HepG2 (cell line): ENCODE measurements around the gene SATB1. TPM values are rescaled to one million over a fixed set of nuclear protein-coding genes. Genes with fewer than 3 reads are reported as not detected.

Source experiments
- ATAC-seq: fragments of 200-7000 bp; cut with Tn5 transposase; 3 replicates; pipeline ENCODE4 v1.9.1; 2020; ENCODE audit warnings: mild to moderate bottlenecking, moderate library complexity
- BruUV-seq: library from RNA; stranded (reverse); fragments of 400-500 nt; replicated peaks from 2 replicates; lab custom pipeline; 2021; lab: Mats Ljungman, UMichigan
- CTCF ChIA-PET: fragments of 300-600 bp; formaldehyde crosslinking; extraction: SDS; loops from one replicate; lab custom pipeline; 2021; ENCODE audit warnings: low total read pairs, inconsistent platforms, low intra/inter-chr PET ratio; lab: Yijun Ruan, JAX
- POLR2A ChIA-PET: fragments of 350-600 bp; sonication (Branson Sonifier 250); formaldehyde crosslinking; loops from one replicate; lab custom pipeline; 2020; ENCODE audit warnings: antibody characterized with exemption, inconsistent platforms; lab: Yijun Ruan, JAX
- DNase-seq: peaks from one replicate; pipeline ENCODE4 v3.0.0-alpha.2; 2015; ENCODE audit warnings: low spot score
- FAIRE-seq: peaks from 3 replicates; lab custom pipeline; 2011; peaks lifted over from hg19 to GRCh38; lab: Jason Lieb, UNC
- H2AFZ ChIP-seq: one replicate; pipeline ENCODE4 v1.6.1; 2011; ENCODE audit warnings: low read length, inconsistent platforms
- H3K27ac ChIP-seq: fragments of 300-600 bp; 3 replicates; pipeline ENCODE4 v1.8.0; 2011; ENCODE audit warnings: mixed run types, mild to moderate bottlenecking, mixed read lengths, low read length, inconsistent platforms; ENCODE audit not compliant: insufficient read depth; ENCODE audit errors: extremely low read length
- H3K27me3 ChIP-seq, 2 experiments: fragments of 200-600 bp in 1 of 2; 2 replicates in 1 of 2; 3 replicates in 1 of 2; pipeline versions ENCODE4 v1.6.0 to v1.8.0; 2011; ENCODE audit warnings: low read length in 2 of 2, mild to moderate bottlenecking in 2 of 2, moderate library complexity in 2 of 2, inconsistent platforms in 1 of 2; ENCODE audit not compliant: insufficient read depth in 2 of 2, control insufficient read depth in 1 of 2
- H3K36me3 ChIP-seq, 2 experiments: fragments of 200-600 bp in 1 of 2; replicated peaks in 1 of 2; 2 replicates in 1 of 2; 3 replicates in 1 of 2; pipeline versions ENCODE4 v1.5.1 to v1.8.0; 2011; ENCODE audit warnings: low read length in 2 of 2, inconsistent platforms in 1 of 2; ENCODE audit not compliant: insufficient read depth in 2 of 2, control insufficient read depth in 1 of 2
- H3K4me1 ChIP-seq: 2 replicates; pipeline ENCODE4 v1.5.1; 2012; ENCODE audit warnings: low read length, inconsistent platforms; ENCODE audit not compliant: insufficient read depth
- H3K4me2 ChIP-seq: 2 replicates; pipeline ENCODE4 v1.6.0; 2011; ENCODE audit warnings: low read depth, low read length, inconsistent platforms
- H3K4me3 ChIP-seq, 3 experiments: fragments of 200-600 bp in 1 of 3; sonication (generic), shearing (Covaris generic) in 1 of 3; replicated peaks in 1 of 3; 2 replicates each; pipeline ENCODE4 v1.5.1; 2011 to 2016; ENCODE audit warnings: low read length in 3 of 3, inconsistent platforms in 2 of 3, low read depth in 2 of 3, mild to moderate bottlenecking in 2 of 3, control low read depth in 1 of 3, mixed read lengths in 1 of 3; ENCODE audit not compliant: insufficient read depth in 1 of 3
- H3K79me2 ChIP-seq: one replicate; pipeline ENCODE4 v1.6.1; 2011; ENCODE audit warnings: low read length, inconsistent platforms; ENCODE audit not compliant: insufficient read depth
- H3K9ac ChIP-seq: 2 replicates; pipeline ENCODE4 v1.6.0; 2011; ENCODE audit warnings: mild to moderate bottlenecking, low read depth, low read length, inconsistent platforms; ENCODE audit not compliant: insufficient read depth
- H3K9me3 ChIP-seq: 2 replicates; pipeline ENCODE4 v1.5.1; 2012; ENCODE audit warnings: mild to moderate bottlenecking, low read length
- H4K20me1 ChIP-seq: 2 replicates; pipeline ENCODE4 v1.6.0; 2011; ENCODE audit warnings: inconsistent platforms, mild to moderate bottlenecking, low read length, moderate library complexity; ENCODE audit not compliant: insufficient read depth
- CERS6 ChIP-seq: sonication (generic); formaldehyde crosslinking; IDR thresholded peaks from 2 replicates; pipeline ENCODE4 v1.5.0; 2020; ENCODE audit warnings: missing genetic modification reagents
- JARID2 ChIP-seq: sonication (generic); formaldehyde crosslinking; IDR thresholded peaks from 2 replicates; pipeline ENCODE4 v1.8.1; 2023; ENCODE audit warnings: missing genetic modification reagents, inconsistent platforms; ENCODE audit not compliant: insufficient replicate concordance
- KDM3A ChIP-seq: IDR thresholded peaks from 2 replicates; pipeline ENCODE4 v1.6.1; 2018; ENCODE audit warnings: low read depth, missing compliant biosample characterization
- MEF2D ChIP-seq: sonication (generic); formaldehyde crosslinking; IDR thresholded peaks from 2 replicates; pipeline ENCODE4 v1.5.1; 2020; ENCODE audit warnings: mild to moderate bottlenecking, missing genetic modification reagents
- NFYB ChIP-seq: sonication (generic); formaldehyde crosslinking; IDR thresholded peaks from 2 replicates; pipeline ENCODE4 v1.4.0; 2020; ENCODE audit warnings: missing genetic modification reagents
- NFYC ChIP-seq: IDR thresholded peaks from 2 replicates; pipeline ENCODE4 v1.6.1; 2016; ENCODE audit warnings: missing genetic modification reagents, missing compliant biosample characterization
- NR3C1 ChIP-seq: sonication (generic); formaldehyde crosslinking; IDR thresholded peaks from 2 replicates; pipeline ENCODE4 v1.4.0; 2020; ENCODE audit warnings: missing genetic modification reagents
- RXRB ChIP-seq: IDR thresholded peaks from 2 replicates; pipeline ENCODE4 v1.6.1; 2016; ENCODE audit warnings: borderline replicate concordance, missing genetic modification reagents, missing compliant biosample characterization
- ZBTB10 ChIP-seq: sonication (generic); formaldehyde crosslinking; IDR thresholded peaks from 2 replicates; pipeline ENCODE4 v1.4.0; 2020; ENCODE audit warnings: missing genetic modification reagents, borderline replicate concordance
- ZBTB20 ChIP-seq: sonication (generic); formaldehyde crosslinking; IDR thresholded peaks from 2 replicates; pipeline ENCODE4 v1.8.1; 2023; ENCODE audit warnings: missing genetic modification reagents, low read depth, mild to moderate bottlenecking, borderline replicate concordance
- ZFP41 ChIP-seq: sonication (generic); formaldehyde crosslinking; IDR thresholded peaks from 2 replicates; pipeline ENCODE4 v1.4.0; 2020; ENCODE audit warnings: mild to moderate bottlenecking, missing genetic modification reagents, borderline replicate concordance
- ZNF263 ChIP-seq: sonication (generic); formaldehyde crosslinking; IDR thresholded peaks from 2 replicates; pipeline ENCODE4 v1.4.0; 2020; ENCODE audit warnings: missing genetic modification reagents
- ZNF44 ChIP-seq: sonication (generic); formaldehyde crosslinking; IDR thresholded peaks from 2 replicates; pipeline ENCODE4 v1.5.1; 2020; ENCODE audit warnings: mild to moderate bottlenecking, missing genetic modification reagents
- WGBS: methylation state at CpG from one replicate; pipeline ENCODE4 v1.1.6; 2017; ENCODE audit warnings: low lambda C conversion rate; 5-methylcytosine and 5-hydroxymethylcytosine counted together
- in situ Hi-C: cut with HindIII; loops from 2 replicates; pipeline ENCODE4 v1.10.0; 2017; ENCODE audit warnings: low pct_unique_long_range_greater_than_20kb; ENCODE audit not compliant: extremely low pct_ligation_motif_present
- intact Hi-C: fragments of 100-400 bp; cut with micrococcal nuclease; formaldehyde crosslinking; loops from one replicate; pipeline ENCODE4 v1.10.0; 2022; ENCODE audit not compliant: unreplicated experiment
- polyA plus RNA-seq, 8 experiments: library from polyadenylated mRNA; depleted of rRNA in 3 of 8; stranded (reverse) in 7 of 8; unstranded in 1 of 8; fragments of >200 nt; fragmentation: Illumina TruSeq in 4 of 8; extraction: Trizol in 4 of 8; gene quantifications; 2 replicates each; pipeline versions ENCODE4 v1.2.1 to v1.2.3, GENCODE V29; 2011 to 2016; ENCODE audit warnings: low read depth in 4 of 8, missing spikeins in 1 of 8, mixed read lengths in 1 of 8; ENCODE audit not compliant: insufficient read depth in 1 of 8
- total RNA-seq, 5 experiments: library from RNA; depleted of rRNA; stranded (reverse); fragments of >200 nt; fragmentation: Illumina TruSeq; extraction: Trizol; gene quantifications; 2 replicates each; pipeline ENCODE4 v1.2.3, GENCODE V29; 2016; ENCODE audit warnings: low read depth in 1 of 5

SATB1 gene
- total and polyA plus RNA-seq, 2 of the 13 experiments (the other 11 are each of a cell fraction or from before 2014, with no cell fraction given) = 0.03 TPM; not detected in 1

- Histone ChIP-seq H3K4me1 (no peaks in the 10 kb centered on the region), H3K4me3 (no peak overlapping the region), H3K27me3 (no peaks in the 10 kb centered on the region), H2AFZ (no peak overlapping the region), H3K79me2 (no peaks in the 10 kb centered on the region), H3K9me3 (no peaks in the 10 kb centered on the region), H4K20me1 (no peaks in the 10 kb centered on the region), H3K36me3 (no peaks in the 10 kb centered on the region), H3K27ac (no peak overlapping the region), H3K4me2 (no peak overlapping the region), H3K9ac (no peak overlapping the region)
- in situ Hi-C loops = no loop called here
- TF ChIP-seq NFYB (CRISPR knock-in tag) (no peak), NFYC (no peak), ZFP41 (no peak)
- no peak for ATAC-seq
- intact Hi-C loops = no loop called here
- no peak for FAIRE-seq
- no peak for DNase-seq
- ChIA-PET POLR2A (no interaction called here), CTCF (no interaction called here)
- BruUV-seq = no TSS peak
Measured at GRCh38 chr3:18357747-18358146, 67.4 kb downstream of the SATB1 start.

- CTCF ChIA-PET = no interaction called here
- Histone ChIP-seq H3K4me3 (no peak overlapping the region), H3K27ac (no peak overlapping the region), H3K9me3 (no peaks in the 10 kb centered on the region), H3K27me3 (0 out of 5 replicates have a peak, but pooled peaks cover 0 to 5% of the 10 kb centered on the region in 2 experiments), H3K4me1 (no peaks in the 10 kb centered on the region), H4K20me1 (no peaks in the 10 kb centered on the region), H3K79me2 (no peaks in the 10 kb centered on the region), H3K4me2 (no peak overlapping the region), H3K36me3 (no peaks in the 10 kb centered on the region), H2AFZ (no peak overlapping the region), H3K9ac (no peak overlapping the region)
- BruUV-seq = no TSS peak
- TF ChIP-seq ZNF44 (CRISPR knock-in tag) (no peak), ZBTB20 (CRISPR knock-in tag) (no peak), JARID2 (CRISPR knock-in tag) (no peak), KDM3A (CRISPR knock-in tag) (no peak), CERS6 (CRISPR knock-in tag) (no peak), ZBTB10 (CRISPR knock-in tag) (no peak), NR3C1 (no peak), MEF2D (CRISPR knock-in tag) (no peak), RXRB (CRISPR knock-in tag) (no peak), ZNF263 (no peak)
- in situ Hi-C loops (no loop called here), intact Hi-C loops (no loop called here)
- 4% methylated on average over 2 of the region's 2 CpGs for WGBS
- ATAC-seq = no peak
- POLR2A ChIA-PET = no interaction called here
- FAIRE-seq = no peak
- DNase-seq = no peak
Measured at GRCh38 chr3:18355832-18356231, 69.3 kb downstream of the SATB1 start.
